Ectodermal cell (in vitro differentiated cells): ENCODE measurements around the gene PGAP6.
"Not testable (repeated sequence)": the region's sequence is repeated elsewhere in the genome, so short reads cannot be mapped to it uniquely, and the experiment has no call there.

Experiments used
- H3K27ac ChIP-seq: 2 replicates; pipeline ENCODE4 v1.7.0; 2013; ENCODE audit warnings: mild to moderate bottlenecking, low read depth, low read length; ENCODE audit not compliant: insufficient read depth, poor library complexity, severe bottlenecking
- H3K27me3 ChIP-seq: 2 replicates; pipeline ENCODE4 v1.7.0; 2013; ENCODE audit warnings: mild to moderate bottlenecking, low read length; ENCODE audit not compliant: insufficient read depth, control insufficient read depth, poor library complexity, severe bottlenecking
- H3K36me3 ChIP-seq: one replicate; pipeline ENCODE4 v1.7.0; 2013; ENCODE audit warnings: low read length; ENCODE audit not compliant: control insufficient read depth, insufficient read depth
- H3K4me1 ChIP-seq: one replicate; pipeline ENCODE4 v1.7.0; 2013; ENCODE audit warnings: low read length; ENCODE audit not compliant: control insufficient read depth, insufficient read depth
- H3K4me3 ChIP-seq: 2 replicates; pipeline ENCODE4 v1.7.0; 2013; ENCODE audit warnings: low read depth, low read length, control low read depth; ENCODE audit not compliant: insufficient read depth
- H3K9me3 ChIP-seq: 2 replicates; pipeline ENCODE4 v1.7.0; 2013; ENCODE audit warnings: mild to moderate bottlenecking, low read length, moderate library complexity; ENCODE audit not compliant: control insufficient read depth
- WGBS, 2 experiments: methylation state at CpG; one replicate each; pipeline ENCODE4 v1.1.7; 2013; ENCODE audit warnings: missing lambda C conversion rate in 2 of 2; 5-methylcytosine and 5-hydroxymethylcytosine counted together

Gene PGAP6

GRCh38 chr16:391885-392335 lies 10.1 kb upstream of the PGAP6 start:
- Histone ChIP-seq H3K27ac (no peak overlapping the region), H3K9me3 (no peaks in the 10 kb centered on the region), H3K36me3 (no peaks in the 10 kb centered on the region), H3K4me3 (no peak overlapping the region), H3K4me1 (peaks cover 8% of the 10 kb centered on the region), H3K27me3 (no peaks in the 10 kb centered on the region)
- 62 to 64% methylated on average over 7 of the region's 7 CpGs for WGBS, 2 experiments

- Histone ChIP-seq H3K4me3 (no peak overlapping the region), H3K9me3 (no peaks in the 10 kb centered on the region), H3K27me3 (no peaks in the 10 kb centered on the region), H3K36me3 (no peaks in the 10 kb centered on the region), H3K27ac (no peak overlapping the region), H3K4me1 (no peaks in the 10 kb centered on the region)
- 87 to 88% methylated on average over 10 of the region's 10 CpGs for WGBS, 2 experiments
These were observed 7.6 kb upstream of the PGAP6 start for GRCh38 chr16:389352-389751.

DNA sequence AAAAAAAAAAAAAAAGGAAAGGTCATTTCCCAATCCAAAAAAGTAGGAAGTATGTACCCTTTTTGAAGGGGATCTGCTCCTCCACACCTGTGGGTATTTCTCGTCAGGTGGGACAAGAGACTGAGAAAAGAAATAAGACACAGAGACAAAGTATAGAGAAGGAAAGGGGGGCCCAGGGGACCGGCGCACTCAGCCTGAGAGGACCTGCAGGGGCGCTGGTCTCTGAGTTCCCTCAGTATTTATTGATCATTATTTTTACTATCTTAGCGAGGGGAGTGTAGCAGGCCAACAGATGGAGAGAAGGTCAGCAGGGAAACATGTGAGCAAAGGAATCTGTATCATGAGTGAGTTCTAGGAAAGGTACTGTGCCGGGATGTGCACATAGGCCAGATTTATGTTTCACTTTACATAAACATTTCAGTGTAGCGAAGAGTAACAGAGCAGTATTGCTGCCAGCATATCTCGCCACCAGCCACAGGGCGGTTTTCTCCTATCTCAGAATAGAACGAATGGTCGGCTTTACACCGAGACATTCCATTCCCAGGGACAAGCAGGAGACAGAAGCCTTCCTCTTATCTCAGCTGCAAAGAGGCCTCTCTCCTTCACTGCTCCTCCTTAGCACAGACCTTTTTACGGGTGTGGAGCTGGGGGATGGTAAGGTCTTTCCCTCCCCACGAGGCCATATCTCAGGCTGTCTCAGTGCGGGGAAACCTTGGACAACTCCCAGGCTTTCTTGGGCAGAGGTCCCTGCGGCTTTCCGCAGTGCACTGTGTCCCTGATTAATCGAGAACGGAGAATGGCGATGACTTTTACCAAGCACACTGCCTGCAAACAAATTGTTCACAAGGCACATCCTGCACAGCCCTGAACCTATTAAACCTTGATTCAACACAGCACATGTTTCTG lies 6.2 kb upstream of the PGAP6 start:
- not testable (repeated sequence) for H3K4me1 ChIP-seq, H3K36me3 ChIP-seq, H3K4me3 ChIP-seq, H3K9me3 ChIP-seq, H3K27ac ChIP-seq
- WGBS, 2 experiments, result 82 to 85% methylated on average over 20 of the region's 20 CpGs
- H3K27me3 ChIP-seq, result peaks cover 13% of the 10 kb centered on the region

- Histone ChIP-seq H3K27ac (peak overlapping the region; percentile 55), H3K9me3 (no peaks in the 10 kb centered on the region), H3K27me3 (peaks cover 24% of the 10 kb centered on the region), H3K4me3 (no peak overlapping the region), H3K36me3 (no peaks in the 10 kb centered on the region), H3K4me1 (peaks cover 12% of the 10 kb centered on the region)
- WGBS, 2 experiments, result 87% methylated on average over 19 of the region's 19 CpGs
These were observed 4.9 kb upstream of the PGAP6 start for GRCh38 chr16:386641-387156.

GRCh38 chr16:383326-384051 lies 1.7 kb upstream of the PGAP6 start:
- no peak overlapping the region for H3K4me3 ChIP-seq
- 3 to 4% methylated on average over 33 of the region's 33 CpGs for WGBS, 2 experiments
- H3K27ac ChIP-seq, result no peak overlapping the region
- H3K9me3 ChIP-seq, result no peaks in the 10 kb centered on the region
- H3K27me3 ChIP-seq, result peaks cover 24% of the 10 kb centered on the region
- H3K36me3 ChIP-seq, result no peaks in the 10 kb centered on the region
- H3K4me1 ChIP-seq, result peaks cover 19% of the 10 kb centered on the region

- peak overlapping the region; percentile 75 for H3K4me3 ChIP-seq
- H3K27ac ChIP-seq, result no peak overlapping the region
- peaks cover 24% of the 10 kb centered on the region for H3K27me3 ChIP-seq
- WGBS, 2 experiments, result 0% methylated on average over 73 of the region's 73 CpGs
- H3K36me3 ChIP-seq, result no peaks in the 10 kb centered on the region
- no peaks in the 10 kb centered on the region for H3K9me3 ChIP-seq
- peaks cover 19% of the 10 kb centered on the region for H3K4me1 ChIP-seq
These were observed 578 bp downstream of the PGAP6 start for GRCh38 chr16:381012-381788.

DNA sequence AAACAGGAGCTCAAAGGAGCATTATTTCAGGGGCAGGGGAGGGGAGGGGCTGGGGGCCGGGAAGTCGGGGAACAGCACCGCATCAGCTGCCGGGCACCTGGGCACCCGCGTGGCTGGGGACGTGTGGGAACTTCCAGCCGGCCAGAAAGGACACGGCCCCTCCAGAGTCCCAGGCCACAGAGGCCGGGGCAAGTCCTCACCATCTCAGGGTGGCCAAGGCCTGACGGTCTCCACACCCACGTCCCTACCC lies 1.1 kb downstream of the PGAP6 start:
- Histone ChIP-seq H3K4me1 (peaks cover 19% of the 10 kb centered on the region), H3K4me3 (peak overlapping the region; percentile 75), H3K27ac (no peak overlapping the region), H3K9me3 (no peaks in the 10 kb centered on the region), H3K27me3 (peaks cover 24% of the 10 kb centered on the region), H3K36me3 (no peaks in the 10 kb centered on the region)
- 7 to 8% methylated on average over 12 of the region's 12 CpGs for WGBS, 2 experiments

GRCh38 chr16:379961-380761 lies 1.6 kb downstream of the PGAP6 start:
- H3K9me3 ChIP-seq, result no peaks in the 10 kb centered on the region
- 81 to 82% methylated on average over 27 of the region's 27 CpGs for WGBS, 2 experiments
- H3K27ac ChIP-seq, result no peak overlapping the region
- no peaks in the 10 kb centered on the region for H3K36me3 ChIP-seq
- peaks cover 24% of the 10 kb centered on the region for H3K27me3 ChIP-seq
- peak overlapping the region; percentile 75 for H3K4me3 ChIP-seq
- peaks cover 19% of the 10 kb centered on the region for H3K4me1 ChIP-seq

- Histone ChIP-seq H3K9me3 (no peaks in the 10 kb centered on the region), H3K4me1 (peaks cover 19% of the 10 kb centered on the region), H3K4me3 (no peak overlapping the region), H3K36me3 (no peaks in the 10 kb centered on the region), H3K27ac (no peak overlapping the region), H3K27me3 (peaks cover 24% of the 10 kb centered on the region)
- WGBS, 2 experiments, result 68 to 69% methylated on average over 16 of the region's 16 CpGs
These were observed 2.4 kb downstream of the PGAP6 start for GRCh38 chr16:379183-379960.
